ENCODE results near the gene GNL3L.

DNA sequence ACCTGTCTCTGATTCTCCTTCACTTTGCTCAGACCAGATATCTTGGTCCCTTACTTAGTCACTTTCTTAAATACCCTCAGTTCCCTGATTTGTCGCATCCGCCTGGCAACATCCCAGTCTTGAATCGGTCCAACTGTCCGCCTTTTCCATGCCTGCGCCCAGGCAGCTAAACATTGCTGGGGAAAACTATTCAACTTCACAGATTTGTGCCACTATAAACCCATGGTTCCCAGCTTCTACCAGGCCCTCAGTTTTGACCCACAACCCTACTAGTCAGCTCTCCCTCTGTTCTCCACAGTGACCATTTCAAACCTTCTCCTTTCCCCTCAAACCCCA, 33.5 kb upstream of the GNL3L start:
- TF ChIP-seq POLR2A (IDR thresholded peaks at IDR 0.05; ENCODE audit: low read depth, low read length) (no peak), PAX5 (IDR thresholded peaks at IDR 0.05; ENCODE audit: insufficient read depth, low read length, severe bottlenecking) (no peak), POLR2AphosphoS5 (IDR thresholded peaks at IDR 0.05; ENCODE audit: low read depth, low read length) (no peak), SPI1 (IDR thresholded peaks at IDR 0.05; ENCODE audit: low read depth, low read length) (no peak)
